GM18951 (cell line): ENCODE measurements around the gene ZNF682.
A peak's percentile ranks its signal among the peaks of the same experiment; 100 is the strongest.
"Not testable (repeated sequence)": the region's sequence is repeated elsewhere in the genome, so short reads cannot be mapped to it uniquely, and the experiment has no call there.

Source experiments
- POLR2A ChIP-seq: IDR thresholded peaks from 4 replicates; pipeline ENCODE4 v1.6.1; 2011; ENCODE audit warnings: mild to moderate bottlenecking; ENCODE audit not compliant: insufficient read length, insufficient read depth; ENCODE audit errors: extremely low read depth
- in situ Hi-C: fragments of 300-500 bp; cut with MboI; formaldehyde crosslinking; loops from one replicate; pipeline ENCODE4 v1.12.0; 2022; ENCODE audit warnings: low sequenced_read_pairs, mixed read lengths, inconsistent platforms; ENCODE audit not compliant: unreplicated experiment

The ZNF682 gene

GRCh38 chr19:20051841-20052768, 12.8 kb upstream of the ZNF682 start:
- in situ Hi-C loops, result no loop called here
- peak; percentile 21 for TF ChIP-seq POLR2A

- in situ Hi-C loops, result not testable (repeated sequence)
Measured at GRCh38 chr19:20045742-20046141, 6.4 kb upstream of the ZNF682 start.

DNA sequence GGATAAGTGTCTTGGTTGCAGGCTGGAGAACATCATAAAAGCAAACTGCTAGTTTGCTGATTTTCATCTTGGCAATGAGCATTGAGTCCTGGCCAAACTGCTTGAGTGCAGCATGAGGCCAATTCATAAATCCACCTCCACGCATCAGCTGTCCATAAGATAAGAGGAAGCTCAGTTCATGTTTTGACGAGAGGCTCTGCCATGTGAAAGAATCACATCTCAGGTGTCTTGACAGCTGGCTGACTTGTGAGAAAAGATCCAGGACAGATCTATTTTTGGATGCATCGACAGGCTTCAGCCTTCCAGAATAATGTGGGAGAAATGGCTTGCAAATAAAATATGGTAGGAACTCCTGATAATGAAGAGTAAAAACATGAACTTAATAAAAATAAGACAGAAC, 5.4 kb upstream of the ZNF682 start:
- no peak for TF ChIP-seq POLR2A
- in situ Hi-C loops, result no loop called here

GRCh38 chr19:20038358-20039202, 725 bp downstream of the ZNF682 start:
- no peak for TF ChIP-seq POLR2A
- in situ Hi-C loops, result no loop called here

GRCh38 chr19:20035935-20036334, 3.4 kb downstream of the ZNF682 start:
- in situ Hi-C loops, result no loop called here
- TF ChIP-seq POLR2A, result no peak

GRCh38 chr19:20028611-20029010, 10.7 kb downstream of the ZNF682 start:
- in situ Hi-C loops, result no loop called here
- TF ChIP-seq POLR2A, result no peak

GRCh38 chr19:20005741-20006140, 33.6 kb downstream of the ZNF682 start:
- in situ Hi-C loops, result no loop called here
- TF ChIP-seq POLR2A, result no peak

DNA sequence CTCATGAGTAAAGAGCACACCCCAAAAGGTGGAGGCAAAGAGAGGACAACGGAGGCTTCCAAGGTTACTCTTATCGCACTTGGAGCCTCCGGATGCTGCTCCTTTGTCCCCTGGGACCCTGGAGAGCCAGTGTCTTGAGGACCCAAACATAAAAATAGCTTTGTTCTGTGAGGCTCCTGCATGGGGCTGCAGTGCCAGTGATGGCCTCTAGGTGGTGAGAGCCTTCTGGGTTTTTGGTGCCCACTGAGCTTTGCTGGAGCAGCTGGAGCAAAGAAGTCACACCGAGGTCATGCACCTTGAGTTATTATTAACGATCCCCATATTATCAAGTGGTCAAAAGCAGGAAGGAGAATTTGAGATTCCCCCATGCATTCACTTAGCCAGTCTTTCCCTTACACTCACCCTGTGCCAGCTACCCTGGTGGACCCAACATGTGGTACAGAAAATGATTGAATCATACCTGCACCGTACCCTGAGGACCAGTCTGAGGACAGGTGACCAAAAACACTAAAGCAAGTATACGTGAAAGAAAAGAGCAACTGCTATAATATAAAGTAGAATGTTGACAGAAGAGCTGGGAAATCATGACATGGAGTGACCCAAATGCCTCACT, 41.5 kb downstream of the ZNF682 start:
- in situ Hi-C loops, result no loop called here
- TF ChIP-seq POLR2A, result no peak

DNA sequence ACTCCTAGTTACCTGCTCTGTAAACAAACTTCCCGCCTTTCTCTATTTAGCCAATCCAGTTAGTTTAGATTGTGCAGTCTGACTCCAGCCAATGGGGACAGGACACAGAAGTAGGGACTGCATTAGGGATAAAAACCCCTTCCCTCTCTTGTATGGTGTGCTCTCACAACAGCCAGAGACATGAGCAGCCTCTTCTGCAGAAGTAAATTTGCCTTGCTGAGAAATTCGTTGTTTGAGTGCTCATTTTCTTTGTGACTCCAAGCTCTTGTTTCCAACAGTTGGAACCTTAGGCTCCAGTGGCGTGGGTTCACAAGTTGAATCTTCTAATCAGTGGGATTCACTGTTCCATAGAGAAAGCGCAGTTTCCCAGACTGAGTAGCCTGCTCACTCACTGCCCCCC, 72.4 kb downstream of the ZNF682 start:
- in situ Hi-C loops, result loop anchor here (25.0 kb wide), 1 partner anchor 430 kb away; the partner anchor contains the start of genes CILP2 and YJEFN3
- TF ChIP-seq POLR2A, result no peak

DNA sequence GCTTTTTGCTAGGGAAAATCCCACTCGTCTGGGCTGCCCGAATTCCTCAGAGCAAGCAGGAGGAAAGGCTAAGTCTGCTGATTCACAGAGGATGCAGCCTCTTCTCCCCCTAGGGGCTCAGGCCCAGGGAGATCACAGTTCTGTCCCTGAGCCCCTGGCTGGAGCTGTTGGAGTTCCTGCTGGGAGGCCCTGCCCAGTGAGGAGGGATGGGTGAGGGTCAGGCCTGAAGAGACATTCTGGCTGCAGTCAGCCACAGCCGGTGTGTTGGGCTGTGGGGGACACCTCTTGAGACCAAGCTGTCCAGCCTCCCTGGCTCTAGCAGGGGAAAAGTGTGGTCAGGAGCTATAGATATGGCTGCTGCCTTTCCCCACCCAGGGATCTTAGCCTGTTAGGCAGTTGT, 73.2 kb downstream of the ZNF682 start:
- in situ Hi-C loops, result loop anchor here (25.0 kb wide), 1 partner anchor 429 kb away; the partner anchor contains the start of genes CILP2 and YJEFN3

DNA sequence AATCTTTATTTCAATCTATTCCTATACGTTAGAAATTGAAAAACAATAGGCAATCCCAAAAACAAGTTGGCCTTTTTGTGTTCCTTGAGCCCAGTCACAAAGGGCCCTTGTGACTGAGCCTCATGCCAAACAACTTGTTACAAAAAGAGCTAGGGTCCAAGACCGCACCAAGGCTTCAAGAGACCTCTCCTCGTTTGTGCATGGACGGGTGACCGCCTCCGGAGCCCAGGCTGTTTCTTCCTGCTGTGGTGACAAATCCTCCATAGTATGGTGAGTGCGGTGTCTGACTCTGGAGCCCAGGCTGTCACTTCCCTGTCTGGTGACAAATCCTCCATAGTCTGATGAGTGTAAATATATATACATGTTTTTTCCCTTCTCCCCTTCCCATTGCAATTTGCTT, 74.9 kb downstream of the ZNF682 start:
- in situ Hi-C loops, result loop anchor here (25.0 kb wide), 1 partner anchor 427 kb away; the partner anchor contains the start of genes CILP2 and YJEFN3
- no peak for TF ChIP-seq POLR2A

GRCh38 chr19:19959151-19959799, 80.0 kb downstream of the ZNF682 start:
- in situ Hi-C loops, result loop anchor here (25.0 kb wide), 1 partner anchor 422 kb away; the partner anchor contains the start of genes CILP2 and YJEFN3

GRCh38 chr19:19957766-19958165, 81.5 kb downstream of the ZNF682 start:
- in situ Hi-C loops, result loop anchor here (25.0 kb wide), 1 partner anchor 420 kb away; the partner anchor contains the start of genes CILP2 and YJEFN3
